GM18526 (cell line): ENCODE results near the gene IPCEF1.

Experiments used
- POLR2A ChIP-seq: IDR thresholded peaks from 3 replicates; pipeline ENCODE4 v1.6.1; 2011; ENCODE audit not compliant: insufficient read length; ENCODE audit errors: extremely low read depth

IPCEF1 gene

GRCh38 chr6:154382740-154383139 is 26.1 kb upstream of the IPCEF1 start:
- TF ChIP-seq POLR2A: no peak

GRCh38 chr6:154381548-154381947 is 24.9 kb upstream of the IPCEF1 start:
- TF ChIP-seq POLR2A: no peak

- TF ChIP-seq POLR2A: no peak
Measured at GRCh38 chr6:154380741-154381140, 24.1 kb upstream of the IPCEF1 start.

GRCh38 chr6:154379585-154379984 is 23.0 kb upstream of the IPCEF1 start:
- no peak for TF ChIP-seq POLR2A

GRCh38 chr6:154378518-154378917 is 21.9 kb upstream of the IPCEF1 start:
- TF ChIP-seq POLR2A: no peak

- TF ChIP-seq POLR2A: no peak
Measured at GRCh38 chr6:154377726-154378125, 21.1 kb upstream of the IPCEF1 start.

GRCh38 chr6:154373971-154374370 is 17.4 kb upstream of the IPCEF1 start:
- no peak for TF ChIP-seq POLR2A

- no peak for TF ChIP-seq POLR2A
Measured at GRCh38 chr6:154371281-154371680, 14.7 kb upstream of the IPCEF1 start.

GRCh38 chr6:154370545-154370944 is 13.9 kb upstream of the IPCEF1 start:
- no peak for TF ChIP-seq POLR2A

GRCh38 chr6:154367839-154368695 is 11.5 kb upstream of the IPCEF1 start:
- TF ChIP-seq POLR2A: no peak

GRCh38 chr6:154367336-154367735 is 10.7 kb upstream of the IPCEF1 start:
- no peak for TF ChIP-seq POLR2A

- TF ChIP-seq POLR2A: no peak
Measured at GRCh38 chr6:154363821-154364220, 7.2 kb upstream of the IPCEF1 start.

GRCh38 chr6:154361476-154361875 is 4.9 kb upstream of the IPCEF1 start:
- no peak for TF ChIP-seq POLR2A

GRCh38 chr6:154360476-154360875 is 3.9 kb upstream of the IPCEF1 start:
- TF ChIP-seq POLR2A: no peak

- no peak for TF ChIP-seq POLR2A
Measured at GRCh38 chr6:154359679-154360078, 3.1 kb upstream of the IPCEF1 start.

- TF ChIP-seq POLR2A: no peak
Measured at GRCh38 chr6:154359161-154359574, 2.6 kb upstream of the IPCEF1 start.

- no peak for TF ChIP-seq POLR2A
Measured at GRCh38 chr6:154358019-154358545, 1.5 kb upstream of the IPCEF1 start.
